Measurements from ENCODE around the gene NEGR1.
A peak's percentile ranks its signal among the peaks of the same experiment; 100 is the strongest.

NEGR1 gene

DNA sequence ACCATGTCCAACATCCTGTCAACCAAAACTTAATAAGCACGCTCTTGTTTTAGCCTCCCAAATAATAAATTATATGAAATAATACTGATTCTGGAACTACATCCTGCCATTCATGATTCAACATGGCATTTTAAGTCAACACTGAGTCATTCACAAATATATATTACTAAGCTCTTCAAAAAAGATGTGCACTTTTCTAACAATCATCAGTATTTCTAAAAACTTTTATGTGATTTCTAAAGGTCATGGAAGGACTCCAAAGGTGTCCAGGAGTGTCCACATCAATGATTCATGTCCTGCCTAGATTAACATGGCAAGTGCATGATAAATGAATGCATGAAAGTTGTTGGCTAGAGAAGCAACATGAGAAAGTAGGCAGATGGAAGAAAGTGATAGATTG lies 51.6 kb downstream of the NEGR1 start:
- DNase-seq (ENCODE audit: low spot score): no peak

DNA sequence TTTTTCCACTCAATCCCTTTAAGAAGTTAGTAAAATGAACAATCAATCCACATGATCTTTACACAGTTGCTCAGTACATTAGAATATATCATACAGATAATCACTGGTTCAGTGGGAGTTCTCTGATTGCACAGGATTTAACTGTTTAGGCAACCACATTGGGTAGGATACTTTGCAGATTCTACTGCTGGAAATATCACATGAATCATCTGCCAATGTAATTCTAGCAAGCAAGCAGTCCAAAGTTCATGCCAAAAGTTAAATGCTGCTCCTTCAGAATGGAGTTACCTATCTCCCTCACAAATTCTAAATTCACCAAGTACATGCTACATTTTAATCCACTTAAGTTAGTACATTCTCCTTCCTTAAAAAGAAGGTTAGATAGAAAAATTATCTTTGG lies 52.4 kb downstream of the NEGR1 start:
- peak; percentile 2 for DNase-seq (ENCODE audit: low spot score)

DNA sequence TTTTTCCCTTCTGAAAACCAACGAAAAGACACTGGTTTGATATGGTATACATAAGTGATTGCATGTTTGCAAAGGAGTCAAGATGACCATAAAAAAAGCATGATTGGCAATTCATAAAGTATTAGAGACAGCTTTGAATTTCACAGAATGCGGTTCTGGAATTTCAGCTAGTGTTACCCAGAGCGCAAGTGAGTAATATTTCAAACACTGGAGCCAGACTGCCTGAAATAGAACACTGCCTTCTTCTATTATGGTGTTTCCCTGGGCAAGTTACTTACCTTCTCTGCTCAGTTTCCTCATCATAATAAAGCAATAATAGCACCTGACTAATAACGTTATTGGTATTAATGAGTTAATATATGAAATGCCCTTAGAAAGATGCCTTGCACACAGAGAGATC lies 54.7 kb downstream of the NEGR1 start:
- no peak for DNase-seq (ENCODE audit: low spot score)

DNA sequence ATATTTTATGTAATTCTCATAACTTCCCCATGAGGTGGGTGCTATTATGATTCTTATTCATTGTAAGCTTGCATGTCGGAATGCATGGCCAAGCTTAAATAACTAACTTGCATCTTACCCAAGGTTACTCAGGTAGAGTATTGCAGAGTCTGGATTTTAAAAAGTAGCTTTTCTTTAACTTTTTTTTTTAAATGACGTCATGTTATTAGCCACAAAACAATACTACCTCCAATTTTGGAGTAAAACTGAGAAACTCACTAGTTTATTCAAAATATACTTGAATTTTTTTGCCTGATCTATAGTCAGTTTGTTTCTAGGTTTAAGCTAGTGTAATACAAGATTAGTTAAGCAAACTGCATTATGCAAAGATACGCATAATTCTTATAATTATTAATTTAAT lies 57.8 kb downstream of the NEGR1 start:
- DNase-seq (ENCODE audit: low spot score): no peak

GRCh38 chr1:72221811-72222210 lies 60.5 kb downstream of the NEGR1 start:
- no peak for DNase-seq (ENCODE audit: low spot score)

DNA sequence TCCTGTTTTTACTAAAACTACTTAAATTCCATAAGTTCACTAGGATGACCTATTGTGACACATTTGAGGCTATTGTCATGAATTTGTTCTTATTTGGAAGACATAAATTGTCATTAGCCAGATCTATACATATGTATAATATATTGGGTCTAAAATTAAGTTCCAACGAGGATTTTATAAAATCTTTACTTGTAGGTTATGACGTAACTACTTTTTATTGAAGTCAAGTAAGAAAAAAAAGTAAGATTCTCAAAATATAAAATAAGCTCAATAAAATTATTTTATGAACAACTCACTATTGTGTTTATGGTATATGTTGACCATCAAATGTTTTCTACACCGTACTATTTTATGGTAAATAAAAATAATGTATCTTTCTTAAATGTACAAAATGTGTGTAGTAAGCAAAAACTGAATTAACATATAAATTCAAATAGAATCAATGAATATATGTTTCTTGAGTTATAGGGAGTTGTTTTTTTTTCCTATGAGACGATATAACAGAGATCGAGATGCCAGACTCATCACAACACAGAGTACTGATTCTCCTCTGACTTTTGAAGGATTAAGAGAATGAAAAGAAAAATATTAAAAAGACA lies 64.1 kb downstream of the NEGR1 start:
- DNase-seq (ENCODE audit: low spot score): no peak

GRCh38 chr1:72207059-72207458 lies 75.3 kb downstream of the NEGR1 start:
- DNase-seq (ENCODE audit: low spot score): no peak

- no peak for DNase-seq (ENCODE audit: low spot score)
Measured at GRCh38 chr1:72202761-72203160, 79.6 kb downstream of the NEGR1 start.

GRCh38 chr1:72197786-72198185 lies 84.6 kb downstream of the NEGR1 start:
- no peak for DNase-seq (ENCODE audit: low spot score)

DNA sequence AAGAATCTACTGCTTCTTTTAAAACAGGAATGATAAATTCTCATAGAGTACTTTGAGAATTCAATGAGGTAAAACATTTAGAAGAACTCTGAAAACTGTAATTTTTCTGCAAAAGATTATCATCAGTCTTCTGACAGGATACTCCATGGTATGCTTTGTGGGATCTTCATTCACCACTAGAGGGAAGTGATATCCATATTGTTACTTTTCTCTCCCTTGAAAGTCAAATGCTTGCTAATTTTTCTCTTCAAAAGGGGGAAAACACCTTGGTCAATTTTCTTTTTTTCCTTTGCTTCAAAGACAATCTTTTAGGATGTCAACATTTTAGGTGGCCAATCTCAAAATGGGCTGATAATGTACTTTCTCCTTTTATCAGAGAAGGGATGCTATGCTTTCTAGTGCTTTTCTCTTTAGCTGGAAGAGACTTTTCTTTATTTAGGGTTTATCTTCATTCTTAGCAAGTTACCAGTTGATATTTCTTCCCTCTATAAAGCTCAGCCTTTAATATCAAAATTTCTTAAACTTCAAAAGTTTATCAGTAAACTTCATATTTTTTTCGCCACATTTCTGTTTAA lies 95.5 kb downstream of the NEGR1 start:
- DNase-seq (ENCODE audit: low spot score): peak; percentile 5

GRCh38 chr1:72184099-72184701 lies 98.1 kb downstream of the NEGR1 start:
- no peak for DNase-seq (ENCODE audit: low spot score)

- no peak for DNase-seq (ENCODE audit: low spot score)
Measured at GRCh38 chr1:72182859-72183258, 99.5 kb downstream of the NEGR1 start.

- DNase-seq (ENCODE audit: low spot score): no peak
Measured at GRCh38 chr1:72178266-72178665, 104.1 kb downstream of the NEGR1 start.

DNA sequence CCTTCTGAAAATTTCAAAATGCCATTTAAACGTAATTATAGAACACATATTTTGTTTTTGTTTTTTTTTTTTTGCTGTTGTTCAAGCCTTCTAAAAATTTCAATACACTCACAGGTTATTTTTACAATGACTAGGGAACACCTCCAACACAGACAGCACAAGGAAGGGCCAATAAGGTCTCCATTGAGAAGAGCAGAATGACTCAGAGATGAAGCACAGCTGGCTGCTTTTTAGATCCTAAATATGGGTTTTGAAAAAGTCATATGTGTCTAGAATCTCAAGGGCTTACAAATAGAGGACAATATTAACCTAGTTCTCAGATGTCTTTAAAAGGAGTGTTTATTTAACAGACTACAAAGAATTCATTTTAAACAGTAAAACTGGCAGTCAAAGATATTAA lies 104.6 kb downstream of the NEGR1 start:
- no peak for DNase-seq (ENCODE audit: low spot score)

DNA sequence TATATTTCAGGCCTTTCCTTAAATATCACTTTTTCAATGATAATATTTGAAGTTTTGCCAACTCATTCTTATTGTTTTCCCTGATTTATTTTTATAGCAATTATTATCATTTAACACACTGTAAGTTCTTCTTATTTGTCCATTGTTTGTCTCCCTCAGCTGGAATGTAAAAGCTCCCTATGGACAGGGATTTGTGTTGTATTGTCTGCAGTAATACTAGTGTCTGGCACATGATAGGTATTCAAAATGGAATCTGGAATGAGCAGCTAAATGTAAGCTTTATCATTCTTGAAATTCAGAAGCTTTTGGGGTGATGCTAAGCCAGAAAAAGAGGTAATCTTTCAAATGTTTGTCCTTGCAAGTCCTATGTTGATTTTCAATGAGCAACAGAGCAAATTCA lies 112.1 kb downstream of the NEGR1 start:
- DNase-seq (ENCODE audit: low spot score): no peak

GRCh38 chr1:72166426-72166825 lies 115.9 kb downstream of the NEGR1 start:
- no peak for DNase-seq (ENCODE audit: low spot score)

GRCh38 chr1:72150508-72150907 lies 131.8 kb downstream of the NEGR1 start:
- no peak for DNase-seq (ENCODE audit: low spot score)

DNA sequence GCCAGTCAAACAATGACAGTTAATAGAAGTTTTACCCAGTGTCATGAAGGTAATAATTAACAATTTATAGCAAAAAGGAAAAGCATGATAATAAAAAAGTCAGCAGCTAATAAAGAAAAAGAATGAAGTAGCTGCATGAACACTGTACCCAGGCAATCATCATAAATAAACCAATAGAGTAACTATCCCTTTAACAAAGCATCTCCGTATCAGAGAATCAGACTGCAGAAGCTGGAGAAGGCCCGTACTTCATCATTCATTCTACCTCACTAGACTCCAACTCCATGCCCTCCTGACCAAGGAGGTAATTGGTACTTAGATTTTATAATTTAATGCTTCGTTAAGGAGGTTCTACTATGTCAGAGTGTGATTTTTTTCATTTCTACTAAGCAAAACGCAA lies 140.5 kb downstream of the NEGR1 start:
- no peak for DNase-seq (ENCODE audit: low spot score)

DNA sequence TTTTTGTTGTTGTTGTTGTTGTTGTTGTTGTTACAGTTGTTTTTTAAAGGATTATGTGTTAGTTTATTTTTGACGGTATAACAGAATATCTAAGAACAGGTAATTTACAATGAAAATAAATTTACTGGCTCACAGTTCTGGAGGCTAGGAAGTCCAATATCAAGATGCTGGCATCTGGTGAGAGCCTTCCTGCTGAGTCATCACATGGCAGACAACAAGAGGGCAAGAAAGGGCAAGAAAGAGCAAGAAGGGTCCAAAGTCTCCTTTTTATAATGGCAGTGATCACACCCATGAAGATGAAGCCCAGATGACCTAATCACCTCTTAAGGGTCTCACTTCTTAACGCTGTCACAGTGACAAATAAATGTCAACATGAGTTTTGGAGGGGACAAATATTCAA lies 142.1 kb downstream of the NEGR1 start:
- DNase-seq (ENCODE audit: low spot score): no peak

DNA sequence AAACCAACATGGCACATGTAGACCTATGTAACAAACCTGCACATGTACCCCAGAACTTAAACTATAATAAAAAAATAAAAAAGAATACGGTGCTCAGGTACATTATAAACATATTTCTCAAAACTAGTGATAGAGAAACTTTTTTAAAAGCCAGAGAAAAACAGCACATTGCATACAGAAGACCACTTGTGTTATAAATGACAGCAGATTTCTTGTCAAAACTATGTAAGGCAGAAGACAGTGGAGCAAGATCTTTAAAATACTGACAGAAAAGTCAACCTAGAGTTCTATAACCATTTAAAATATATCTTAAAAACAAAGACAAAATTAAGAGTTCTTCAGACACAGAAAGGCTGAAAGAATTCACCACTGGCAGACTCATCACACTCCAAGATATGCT lies 144.7 kb downstream of the NEGR1 start:
- no peak for DNase-seq (ENCODE audit: low spot score)

DNA sequence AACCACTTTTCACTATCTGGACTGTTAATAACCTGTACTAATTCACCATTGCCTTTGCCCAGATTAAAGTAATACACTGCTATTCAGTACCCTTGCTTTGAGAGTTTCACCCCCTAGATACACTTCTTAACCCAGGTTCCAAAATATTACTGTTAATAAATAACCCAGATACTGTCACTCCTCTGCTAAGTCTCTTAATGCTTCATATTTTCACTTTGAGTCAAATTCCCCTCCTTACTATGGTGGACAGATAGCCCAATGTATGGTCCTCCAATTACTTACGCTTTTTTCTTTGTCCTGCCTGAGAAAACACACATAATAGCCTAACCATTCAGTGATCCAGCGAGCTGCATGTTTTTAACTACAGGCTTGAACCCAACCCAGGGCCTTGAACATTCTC lies 152.5 kb downstream of the NEGR1 start:
- DNase-seq (ENCODE audit: low spot score): no peak

DNA sequence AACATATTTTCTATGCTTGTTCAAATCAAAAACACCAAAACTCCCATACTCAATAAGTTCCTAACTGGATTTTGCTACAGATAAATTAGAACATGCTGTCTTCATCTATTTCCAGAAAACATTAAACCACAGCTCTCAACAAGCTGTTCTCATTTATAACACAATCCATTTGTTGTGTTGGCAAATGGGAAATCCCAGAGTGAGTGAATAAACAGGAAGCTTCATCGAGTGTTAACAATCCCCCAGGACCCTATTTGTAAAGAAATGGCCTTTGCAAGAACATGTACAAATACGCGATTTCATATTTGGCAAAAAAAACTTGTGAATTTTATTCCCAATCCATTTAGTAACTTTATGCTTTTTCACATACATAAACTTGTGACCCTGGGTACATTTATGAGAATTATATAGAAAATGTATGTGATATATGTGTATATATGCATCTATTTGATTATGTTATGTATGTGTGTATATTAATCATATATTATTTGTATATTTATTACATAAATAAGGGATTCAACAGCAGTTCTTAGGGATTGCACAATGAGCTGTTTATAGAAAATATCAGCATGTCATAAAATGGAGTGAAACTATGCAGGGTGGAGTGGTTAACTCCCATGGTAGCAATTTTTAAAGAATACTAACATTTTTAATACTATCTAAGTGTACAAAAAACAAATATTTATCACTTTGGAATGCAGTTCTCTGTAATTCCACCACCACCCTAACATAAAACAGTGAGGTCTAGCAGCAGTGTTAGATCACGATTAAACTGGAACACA lies 160.0 kb downstream of the NEGR1 start:
- no peak for DNase-seq (ENCODE audit: low spot score)

GRCh38 chr1:72119491-72119890 lies 162.8 kb downstream of the NEGR1 start:
- no peak for DNase-seq (ENCODE audit: low spot score)
